Osteocyte (in vitro differentiated cells): ENCODE measurements around the gene RETREG2. TPM values are rescaled to one million over a fixed set of nuclear protein-coding genes. Genes with fewer than 3 reads are reported as not detected.
A peak's percentile ranks its signal among the peaks of the same experiment; 100 is the strongest.

Experiments
- DNase-seq: peaks from one replicate; pipeline ENCODE4 v3.0.0; 2021; ENCODE audit warnings: mixed read lengths; ENCODE audit not compliant: unreplicated experiment; ENCODE audit errors: extremely low spot score
- H3K27ac Mint-ChIP-seq: one replicate; pipeline ENCODE4 v1.8.0; 2021; ENCODE audit warnings: mild to moderate bottlenecking, mixed read lengths; ENCODE audit not compliant: unreplicated experiment
- H3K27me3 Mint-ChIP-seq: one replicate; pipeline ENCODE4 v1.8.0; 2021; ENCODE audit warnings: mixed read lengths; ENCODE audit not compliant: unreplicated experiment
- H3K36me3 Mint-ChIP-seq: one replicate; pipeline ENCODE4 v1.8.0; 2021; ENCODE audit warnings: mixed read lengths; ENCODE audit not compliant: unreplicated experiment
- H3K4me1 Mint-ChIP-seq: one replicate; pipeline ENCODE4 v1.8.0; 2021; ENCODE audit warnings: mixed read lengths; ENCODE audit not compliant: unreplicated experiment
- H3K4me3 Mint-ChIP-seq: one replicate; pipeline ENCODE4 v1.8.0; 2021; ENCODE audit warnings: mild to moderate bottlenecking, moderate library complexity, mixed read lengths; ENCODE audit not compliant: unreplicated experiment
- H3K9me3 Mint-ChIP-seq: one replicate; pipeline ENCODE4 v1.8.0; 2021; ENCODE audit warnings: mixed read lengths; ENCODE audit not compliant: unreplicated experiment
- total RNA-seq: library from RNA; stranded (reverse); gene quantifications from 2 replicates; pipeline ENCODE4 v1.2.1, GENCODE V29; 2021
- TF ChIP-seq, protein P1 (sequence below): fragments of 200-600 bp; sonication (generic); IDR thresholded peaks from 2 replicates; pipeline ENCODE4 v1.5.0; 2021; ENCODE audit warnings: antibody characterized with exemption, mild to moderate bottlenecking, moderate library complexity

The RETREG2 gene
- total RNA-seq, 1 donor from 2014 or later = 101 TPM

DNA sequence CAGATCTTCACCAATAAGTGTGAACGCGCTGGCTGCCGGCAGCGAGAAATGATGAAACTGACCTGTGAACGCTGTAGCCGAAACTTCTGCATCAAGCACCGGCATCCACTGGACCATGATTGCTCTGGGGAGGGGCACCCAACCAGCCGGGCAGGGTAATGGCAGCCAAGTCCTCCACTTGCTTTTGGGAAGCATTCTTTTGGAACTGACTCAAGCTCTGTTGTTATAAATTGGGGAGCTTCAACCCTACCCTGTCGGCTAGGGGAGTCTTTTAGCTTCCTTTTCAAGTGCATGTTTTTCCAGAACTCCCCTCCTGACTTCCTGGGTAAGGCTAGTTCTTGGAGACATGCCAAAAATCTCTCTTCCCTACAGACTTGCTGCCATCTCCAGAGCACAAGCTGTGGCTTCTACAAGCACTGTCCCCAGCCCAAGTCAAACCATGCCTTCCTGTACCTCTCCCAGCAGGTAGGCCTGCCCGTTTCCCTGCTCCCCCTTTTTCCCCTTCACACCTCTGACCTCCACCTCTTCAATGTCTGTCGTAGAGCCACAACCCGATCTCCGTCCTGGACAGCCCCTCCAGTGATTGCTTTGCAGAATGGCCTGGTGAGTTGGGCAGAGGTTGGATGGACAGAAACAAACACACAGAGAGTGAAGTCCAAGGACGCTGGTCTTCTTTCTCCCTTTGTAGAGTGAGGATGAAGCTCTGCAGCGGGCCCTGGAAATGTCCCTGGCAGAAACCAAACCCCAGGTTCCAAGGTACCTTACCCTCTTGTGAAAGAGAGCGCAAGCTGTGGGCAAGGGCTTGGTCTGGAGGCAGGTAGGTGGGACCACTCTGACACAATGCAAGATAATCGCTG is 30.0 kb downstream of the RETREG2 start:
- TF ChIP-seq, protein P1, sequence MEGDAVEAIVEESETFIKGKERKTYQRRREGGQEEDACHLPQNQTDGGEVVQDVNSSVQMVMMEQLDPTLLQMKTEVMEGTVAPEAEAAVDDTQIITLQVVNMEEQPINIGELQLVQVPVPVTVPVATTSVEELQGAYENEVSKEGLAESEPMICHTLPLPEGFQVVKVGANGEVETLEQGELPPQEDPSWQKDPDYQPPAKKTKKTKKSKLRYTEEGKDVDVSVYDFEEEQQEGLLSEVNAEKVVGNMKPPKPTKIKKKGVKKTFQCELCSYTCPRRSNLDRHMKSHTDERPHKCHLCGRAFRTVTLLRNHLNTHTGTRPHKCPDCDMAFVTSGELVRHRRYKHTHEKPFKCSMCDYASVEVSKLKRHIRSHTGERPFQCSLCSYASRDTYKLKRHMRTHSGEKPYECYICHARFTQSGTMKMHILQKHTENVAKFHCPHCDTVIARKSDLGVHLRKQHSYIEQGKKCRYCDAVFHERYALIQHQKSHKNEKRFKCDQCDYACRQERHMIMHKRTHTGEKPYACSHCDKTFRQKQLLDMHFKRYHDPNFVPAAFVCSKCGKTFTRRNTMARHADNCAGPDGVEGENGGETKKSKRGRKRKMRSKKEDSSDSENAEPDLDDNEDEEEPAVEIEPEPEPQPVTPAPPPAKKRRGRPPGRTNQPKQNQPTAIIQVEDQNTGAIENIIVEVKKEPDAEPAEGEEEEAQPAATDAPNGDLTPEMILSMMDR = no peak
- Mint-ChIP-seq H3K27ac (peak overlapping the region; percentile 57), H3K9me3 (no peaks in the 10 kb centered on the region), H3K4me1 (peaks cover 25% of the 10 kb centered on the region), H3K4me3 (peak overlapping the region; percentile 89), H3K27me3 (no peaks in the 10 kb centered on the region), H3K36me3 (peaks cover 7% of the 10 kb centered on the region)
- DNase-seq = no peak

GRCh38 chr2:219209236-219210195 is 31.4 kb downstream of the RETREG2 start:
- Mint-ChIP-seq H3K27ac (no peak overlapping the region), H3K4me3 (no peak overlapping the region)

DNA sequence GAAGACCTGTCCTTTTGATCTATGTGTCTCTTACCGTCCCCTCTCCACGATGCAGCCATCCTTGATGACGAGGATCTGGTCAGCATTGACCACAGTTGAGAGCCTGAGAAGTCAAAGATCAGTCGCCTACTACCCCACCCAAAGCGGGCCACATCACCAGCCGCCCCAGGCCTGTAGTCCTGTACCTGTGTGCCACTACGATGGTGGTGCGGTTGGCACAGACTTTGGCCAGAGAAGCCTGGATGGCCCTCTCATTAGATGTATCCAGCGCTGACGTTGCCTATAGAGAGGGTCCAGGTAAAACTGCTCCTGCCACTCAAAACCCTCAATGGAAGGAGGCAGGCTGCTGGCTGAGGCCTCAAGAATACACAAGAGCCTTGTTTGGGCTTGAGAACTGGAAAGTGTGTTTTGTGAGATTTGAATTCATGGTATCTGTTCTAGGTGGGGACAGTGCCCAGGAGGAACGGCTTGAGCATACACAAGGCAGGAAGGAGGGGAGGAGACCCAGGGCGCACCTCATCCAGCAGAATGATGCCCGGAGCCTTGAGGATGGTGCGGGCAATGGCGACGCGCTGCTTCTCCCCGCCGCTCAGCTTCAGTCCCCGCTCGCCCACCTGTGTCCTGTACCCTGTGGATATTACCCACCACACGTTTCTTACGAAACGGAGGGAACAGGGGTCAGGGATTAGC is 32.3 kb downstream of the RETREG2 start:
- DNase-seq = no peak
- TF ChIP-seq, protein P1 = no peak
- peaks cover 25% of the 10 kb centered on the region for H3K4me1 Mint-ChIP-seq
- H3K36me3 Mint-ChIP-seq = peaks cover 22% of the 10 kb centered on the region
- H3K9me3 Mint-ChIP-seq = no peaks in the 10 kb centered on the region
- no peaks in the 10 kb centered on the region for H3K27me3 Mint-ChIP-seq
- no peak overlapping the region for H3K4me3 Mint-ChIP-seq
- H3K27ac Mint-ChIP-seq = no peak overlapping the region

More at GRCh38 chr2:219209236-219210195, 31.4 kb downstream of the RETREG2 start:
- peaks cover 17% of the 10 kb centered on the region for H3K36me3 Mint-ChIP-seq
- H3K27me3 Mint-ChIP-seq = no peaks in the 10 kb centered on the region
- peaks cover 25% of the 10 kb centered on the region for H3K4me1 Mint-ChIP-seq
- TF ChIP-seq, protein P1 = no peak
- no peaks in the 10 kb centered on the region for H3K9me3 Mint-ChIP-seq
- DNase-seq = no peak

DNA sequence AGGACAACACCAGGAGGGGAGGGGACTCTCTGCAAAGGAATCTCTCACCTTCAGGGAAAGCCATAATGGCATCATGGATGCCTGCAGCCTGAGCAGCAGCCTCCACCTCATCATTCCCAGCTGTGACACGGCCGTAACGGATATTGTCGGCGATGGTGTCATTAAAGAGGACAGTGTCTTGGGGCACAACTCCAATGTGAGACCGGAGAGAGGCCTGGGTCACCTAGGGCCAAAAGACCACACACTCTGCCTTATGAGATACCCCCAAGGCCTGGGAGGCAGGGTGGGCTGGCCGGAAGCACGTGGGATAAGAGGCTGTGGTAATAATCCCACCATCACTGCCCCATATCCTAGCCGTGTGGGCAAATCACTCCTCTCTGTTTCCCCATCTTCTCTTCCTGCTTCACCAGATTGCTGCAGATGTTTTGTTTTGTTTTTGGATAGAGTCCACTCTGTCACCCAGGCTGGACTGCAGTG is 32.8 kb downstream of the RETREG2 start:
- Mint-ChIP-seq H3K27ac (no peak overlapping the region), H3K36me3 (peaks cover 22% of the 10 kb centered on the region), H3K4me1 (peaks cover 25% of the 10 kb centered on the region), H3K27me3 (no peaks in the 10 kb centered on the region), H3K4me3 (no peak overlapping the region), H3K9me3 (no peaks in the 10 kb centered on the region)
- TF ChIP-seq, protein P1 = no peak
- no peak for DNase-seq
